ENCODE data around the gene ATOSA.
A peak's percentile ranks its signal among the peaks of the same experiment; 100 is the strongest.

Gene ATOSA

DNA sequence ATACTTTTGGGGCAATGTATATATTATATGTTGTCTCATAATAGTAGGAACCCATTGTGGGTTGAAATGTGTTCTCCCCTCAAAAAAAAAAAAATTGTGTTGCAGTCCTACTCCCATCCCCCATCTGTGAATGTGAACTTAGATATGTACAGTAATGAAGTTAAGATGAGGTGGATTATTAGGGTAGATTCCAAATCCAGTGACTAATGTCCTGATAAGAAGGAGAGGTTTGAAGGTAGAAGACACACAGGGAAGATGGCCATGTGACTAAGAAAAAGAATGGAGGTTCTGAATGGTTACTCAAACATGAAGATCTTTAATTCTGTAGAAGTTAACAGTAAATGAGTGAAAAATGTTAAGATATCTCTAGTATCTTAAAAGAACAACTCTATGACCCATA is 3.0 kb upstream of the ATOSA start:
- no peak for DNase-seq (ENCODE audit: low read depth, low spot score)

DNA sequence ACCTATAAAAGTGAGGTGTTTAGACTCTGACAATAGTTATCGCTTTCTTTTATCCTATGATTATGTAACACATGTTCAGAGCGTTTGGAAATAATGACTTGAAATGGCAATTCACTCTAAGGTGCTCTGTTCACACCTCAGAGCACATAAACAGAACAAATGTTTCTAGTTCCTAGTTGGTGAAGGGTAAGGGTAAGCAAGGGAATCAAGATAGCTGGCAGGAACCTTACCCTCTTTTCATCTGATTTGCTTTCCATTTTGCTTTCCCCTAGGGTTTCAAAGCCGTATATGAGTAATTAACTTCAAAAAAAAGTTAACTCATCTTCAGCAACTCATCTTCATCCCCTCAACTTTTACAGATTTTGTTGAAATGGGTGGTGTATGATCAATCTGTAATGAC is 2.3 kb upstream of the ATOSA start:
- DNase-seq (ENCODE audit: low read depth, low spot score): no peak

GRCh38 chr15:52680761-52681160 is 1.6 kb upstream of the ATOSA start:
- DNase-seq (ENCODE audit: low read depth, low spot score): no peak

- DNase-seq (ENCODE audit: low read depth, low spot score): peak; percentile 18
Measured at GRCh38 chr15:52680041-52680391, 828 bp upstream of the ATOSA start.

DNA sequence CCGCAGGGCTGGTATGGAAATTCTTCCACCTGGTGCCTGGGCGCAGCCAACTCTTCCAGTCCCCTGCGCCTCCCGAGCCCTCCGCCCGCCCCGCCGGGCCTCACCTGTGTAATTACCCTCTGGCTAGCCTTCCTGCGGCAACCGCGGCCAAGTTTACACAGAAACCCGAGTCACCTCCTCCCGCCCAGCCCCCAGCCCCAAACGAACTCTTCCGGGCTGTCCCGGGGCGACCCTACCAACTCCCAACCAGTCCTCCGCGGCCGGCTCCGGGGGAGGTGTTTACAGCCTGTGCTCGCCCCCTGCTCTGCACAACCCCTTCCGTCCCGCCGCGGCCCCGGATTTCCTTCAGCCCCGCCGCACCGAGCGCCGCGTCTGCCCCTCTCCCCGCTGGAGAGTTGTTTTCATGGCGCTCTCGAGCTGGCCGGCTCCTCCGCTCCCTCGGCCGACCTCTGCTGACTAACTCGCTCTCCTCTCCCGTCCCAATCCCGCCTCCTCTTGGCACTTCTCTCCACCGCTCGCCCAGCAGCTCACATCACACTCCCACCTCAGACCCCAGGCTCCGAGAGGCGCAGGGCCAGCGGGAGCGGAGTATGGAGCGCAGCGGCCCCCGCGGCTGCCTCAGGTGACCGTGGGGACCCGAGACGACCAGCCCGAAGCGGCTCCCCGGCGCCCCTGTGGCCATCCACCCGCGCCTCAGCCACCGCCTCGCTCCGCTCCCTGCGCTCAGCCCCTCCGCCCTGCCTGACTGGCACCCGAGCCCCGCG is 538 bp downstream of the ATOSA start:
- DNase-seq (ENCODE audit: low read depth, low spot score): peak; percentile 87

DNA sequence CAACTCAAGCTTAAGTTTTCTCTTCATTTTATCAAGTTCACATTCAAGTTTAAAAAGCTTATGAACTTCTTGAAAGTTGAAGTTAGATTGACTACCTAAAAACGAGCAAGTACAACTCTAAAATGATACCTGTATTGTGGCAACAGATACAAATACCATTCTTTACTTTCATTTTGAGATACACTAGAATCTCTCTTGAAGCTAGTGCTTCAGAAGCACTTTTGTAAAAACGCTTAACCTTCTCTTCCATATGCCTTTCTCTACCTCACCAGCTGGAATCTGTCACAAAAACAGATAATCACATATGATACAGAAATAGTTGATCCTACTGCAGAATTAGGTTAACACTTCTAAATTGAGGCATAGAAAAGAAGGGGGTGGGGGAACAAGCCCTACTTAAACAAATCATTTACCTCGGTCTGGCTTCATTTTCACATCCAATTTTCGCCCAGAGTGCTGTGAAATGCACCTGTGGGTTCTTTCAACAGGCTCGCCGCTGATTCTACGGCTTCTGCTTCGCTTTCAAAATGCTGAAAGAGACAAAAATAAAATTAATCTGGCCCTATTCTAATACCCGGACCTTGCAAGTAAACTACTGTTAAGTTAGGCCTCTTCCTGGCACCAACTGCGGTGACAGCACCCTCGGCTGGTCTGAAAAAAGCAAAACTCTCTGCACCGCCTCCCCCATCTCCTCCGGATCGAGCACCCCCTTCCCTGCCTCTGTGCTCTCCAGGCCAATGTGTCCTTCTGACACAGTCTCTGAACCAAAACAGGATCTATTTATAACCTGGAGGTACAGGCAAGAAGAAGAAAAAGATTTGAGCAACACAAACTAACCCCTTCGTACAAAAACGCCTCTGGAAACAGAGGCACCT is 1.4 kb downstream of the ATOSA start:
- peak; percentile 79 for DNase-seq (ENCODE audit: low read depth, low spot score)

DNA sequence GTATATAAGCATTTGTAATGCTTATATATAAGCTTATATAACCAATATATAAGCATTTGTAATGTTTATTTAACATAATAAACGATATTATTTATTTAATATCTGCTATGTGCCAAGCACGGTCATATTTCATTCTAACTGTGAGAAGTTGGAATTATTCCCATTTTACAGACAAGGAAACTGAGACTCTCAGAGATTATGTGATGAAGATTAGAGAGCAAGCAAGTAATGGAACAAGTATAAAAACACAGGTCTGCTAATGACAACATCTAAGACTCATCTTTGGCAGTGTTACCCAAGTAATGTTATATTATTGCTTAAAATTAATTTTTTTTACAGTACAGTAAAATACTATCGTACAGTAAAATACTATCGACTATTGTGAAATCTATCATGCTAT is 4.4 kb downstream of the ATOSA start:
- DNase-seq (ENCODE audit: low read depth, low spot score): no peak

DNA sequence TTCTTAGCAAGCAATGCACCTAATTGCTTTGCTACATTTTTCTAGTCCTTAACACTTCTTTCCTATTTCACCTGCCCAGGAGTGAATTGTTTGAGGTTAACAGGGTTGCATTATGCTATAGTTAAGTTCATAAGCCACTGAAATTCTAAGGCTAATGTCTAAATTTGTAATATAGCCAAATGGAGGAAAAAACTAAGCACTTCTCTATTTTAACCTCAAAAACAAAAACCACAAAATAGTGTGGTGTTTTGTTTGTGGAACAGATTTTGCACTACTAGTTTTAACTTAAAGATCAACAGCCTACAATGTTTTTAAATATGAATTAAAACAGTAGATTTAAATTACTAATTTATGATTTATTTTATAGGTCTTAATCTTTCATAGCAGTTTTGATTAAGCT is 5.5 kb downstream of the ATOSA start:
- no peak for DNase-seq (ENCODE audit: low read depth, low spot score)

DNA sequence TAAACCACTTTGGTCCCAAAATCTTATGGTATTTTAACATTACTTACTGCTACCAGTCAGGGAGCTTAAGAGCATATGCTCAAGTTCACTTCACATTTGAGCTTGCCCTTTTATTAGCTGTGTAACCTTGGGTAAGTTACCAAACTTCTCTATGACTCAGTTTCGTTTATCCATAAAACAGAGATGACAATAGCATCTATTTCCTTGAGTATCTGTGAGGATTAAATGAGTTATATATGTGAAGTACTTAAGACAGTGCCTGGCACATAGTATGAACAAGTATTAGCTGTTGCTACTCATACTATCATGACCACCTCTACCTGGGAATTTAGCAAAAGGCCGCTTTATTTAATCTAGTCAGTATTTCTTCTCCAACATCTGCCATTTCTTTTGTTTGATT is 5.9 kb downstream of the ATOSA start:
- no peak for DNase-seq (ENCODE audit: low read depth, low spot score)

- no peak for DNase-seq (ENCODE audit: low read depth, low spot score)
Measured at GRCh38 chr15:52672661-52673060, 6.5 kb downstream of the ATOSA start.

GRCh38 chr15:52670087-52670486 is 9.1 kb downstream of the ATOSA start:
- no peak for DNase-seq (ENCODE audit: low read depth, low spot score)

DNA sequence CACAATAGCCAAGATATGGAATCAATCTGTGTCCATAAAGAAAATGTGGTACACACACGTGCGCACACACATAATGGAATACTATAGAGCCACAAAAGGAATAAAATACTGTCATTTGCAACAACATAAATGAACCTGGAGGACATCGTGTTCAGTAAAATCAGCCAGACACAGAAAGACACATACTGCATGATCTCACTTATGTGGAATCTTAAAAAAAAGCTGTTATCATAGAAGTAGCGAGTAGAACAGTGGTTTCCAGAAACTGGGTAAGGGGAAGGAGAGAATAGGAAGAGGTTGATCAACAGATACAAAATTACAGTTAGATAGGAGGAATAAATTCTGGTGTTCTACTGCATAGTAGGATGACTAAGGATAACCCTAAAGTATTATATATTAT is 11.1 kb downstream of the ATOSA start:
- DNase-seq (ENCODE audit: low read depth, low spot score): peak; percentile 38

DNA sequence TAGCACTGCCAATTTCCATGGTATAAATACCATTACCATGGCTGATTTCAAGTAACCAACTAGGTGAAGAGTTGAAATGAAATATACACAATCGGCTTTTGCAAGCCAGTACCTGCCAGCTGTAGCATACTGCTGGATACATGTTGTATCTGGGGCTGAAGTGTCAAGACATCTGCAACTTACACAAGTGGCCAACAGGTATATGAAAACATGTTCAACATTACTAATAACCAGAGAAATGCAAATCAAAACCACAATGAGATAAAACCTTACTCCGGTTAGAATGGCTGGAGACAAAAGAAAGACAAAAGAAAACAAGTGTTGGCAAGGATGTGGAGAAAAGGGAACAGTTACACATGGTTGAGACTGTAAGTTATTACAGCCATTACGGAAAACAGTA is 11.6 kb downstream of the ATOSA start:
- DNase-seq (ENCODE audit: low read depth, low spot score): peak; percentile 54

- no peak for DNase-seq (ENCODE audit: low read depth, low spot score)
Measured at GRCh38 chr15:52663536-52664294, 15.5 kb downstream of the ATOSA start.

DNA sequence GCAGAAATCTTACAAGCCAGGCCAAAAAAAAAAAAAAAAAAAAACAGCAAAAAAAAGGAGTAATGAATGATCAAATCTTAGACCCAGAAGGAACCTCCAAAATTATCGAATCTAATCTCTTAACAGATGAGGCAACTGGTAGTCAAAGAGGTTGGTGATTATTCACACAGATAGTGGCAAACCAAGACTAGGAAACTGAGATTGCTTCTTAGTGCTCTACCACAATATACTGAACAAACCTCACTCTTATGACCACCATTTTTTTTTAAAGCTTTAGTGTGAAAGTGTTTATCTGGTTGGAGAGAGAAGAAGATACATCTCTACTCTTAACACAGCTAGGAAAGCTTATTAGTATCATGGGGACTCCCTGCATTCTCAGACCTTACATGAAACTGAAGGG is 17.3 kb downstream of the ATOSA start:
- DNase-seq (ENCODE audit: low read depth, low spot score): no peak

GRCh38 chr15:52660192-52660591 is 19.0 kb downstream of the ATOSA start:
- no peak for DNase-seq (ENCODE audit: low read depth, low spot score)

DNA sequence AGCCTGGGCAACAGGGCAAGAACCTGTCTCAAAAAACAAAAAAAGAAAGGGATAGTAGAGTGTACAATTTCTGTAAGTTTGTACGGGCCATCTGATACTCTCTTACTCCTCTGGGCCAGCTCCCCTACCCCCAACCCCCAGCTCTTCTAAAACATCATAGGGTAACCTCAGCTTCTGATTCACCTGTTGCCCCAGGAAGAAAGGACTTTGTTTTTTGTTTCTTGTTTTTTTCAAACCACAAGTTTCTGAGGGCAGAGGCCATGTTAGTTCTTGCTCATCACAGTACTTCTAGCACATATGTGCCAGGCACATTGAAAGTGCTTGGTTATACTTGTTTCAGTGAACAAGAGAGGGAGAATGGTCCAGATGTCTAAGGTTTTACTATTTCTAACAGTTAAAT is 20.2 kb downstream of the ATOSA start:
- DNase-seq (ENCODE audit: low read depth, low spot score): no peak

GRCh38 chr15:52657338-52657737 is 21.9 kb downstream of the ATOSA start:
- peak; percentile 86 for DNase-seq (ENCODE audit: low read depth, low spot score)

DNA sequence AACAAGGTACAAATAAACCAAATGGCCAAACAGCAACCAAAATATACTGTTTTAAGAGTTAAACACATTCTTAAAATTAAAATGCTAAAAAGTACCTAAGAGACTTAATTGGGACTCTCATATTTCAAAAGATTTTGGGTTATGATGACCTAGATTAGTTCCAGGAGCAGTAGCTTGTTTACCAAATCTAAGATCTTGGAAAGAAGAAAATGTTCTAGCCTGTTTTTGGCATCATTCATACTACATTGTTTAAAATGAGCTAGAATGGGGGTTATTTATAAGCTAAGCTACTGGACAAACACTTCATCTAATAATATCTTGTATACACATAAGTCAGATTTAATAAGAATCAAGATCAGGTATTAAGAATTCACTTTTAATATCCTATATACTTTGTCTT is 22.8 kb downstream of the ATOSA start:
- DNase-seq (ENCODE audit: low read depth, low spot score): no peak

GRCh38 chr15:52653431-52653964 is 25.7 kb downstream of the ATOSA start:
- peak; percentile 93 for DNase-seq (ENCODE audit: low read depth, low spot score)

- DNase-seq (ENCODE audit: low read depth, low spot score): peak; percentile 69
Measured at GRCh38 chr15:52652984-52653383, 26.2 kb downstream of the ATOSA start.

DNA sequence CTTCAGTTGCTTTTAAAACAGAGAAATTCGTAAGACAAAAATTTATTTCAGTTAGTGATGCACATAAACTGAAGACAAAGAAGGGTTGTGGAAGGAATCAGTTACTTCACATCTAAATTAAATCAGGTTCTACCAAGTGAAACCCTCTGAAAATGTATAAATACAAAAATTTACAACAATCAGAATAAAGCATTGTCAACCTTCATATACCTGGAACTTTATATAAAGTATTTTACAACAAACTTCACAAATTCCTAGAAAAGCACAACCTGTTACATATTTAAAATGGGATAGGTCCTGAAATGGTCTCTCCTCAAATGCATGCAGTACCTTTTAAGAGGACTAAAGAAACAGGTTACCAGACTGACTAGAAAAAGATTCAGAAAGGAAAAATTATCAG is 26.9 kb downstream of the ATOSA start:
- no peak for DNase-seq (ENCODE audit: low read depth, low spot score)

All from astrocyte of the hippocampus (primary cell).